ENCODE results near the gene KRT84. TPM values are rescaled to one million over a fixed set of nuclear protein-coding genes. Genes with fewer than 3 reads are reported as not detected.

The KRT84 gene
- total RNA-seq, 1 donor from 2014 or later = not detected

- peaks cover 24% of the 10 kb centered on the region for H3K27me3 Mint-ChIP-seq (ENCODE audit: unreplicated experiment)
- no peak overlapping the region for H3K27ac Mint-ChIP-seq (ENCODE audit: unreplicated experiment)
- TF ChIP-seq CTCF (IDR thresholded peaks at IDR 0.05) = no peak
- no peak for DNase-seq (ENCODE audit: extremely low spot score, unreplicated experiment)
- no peak overlapping the region for H3K4me3 Mint-ChIP-seq (ENCODE audit: unreplicated experiment)
- peaks cover 11% of the 10 kb centered on the region for H3K4me1 Mint-ChIP-seq (ENCODE audit: unreplicated experiment)
- no peaks in the 10 kb centered on the region for H3K36me3 Mint-ChIP-seq (ENCODE audit: unreplicated experiment)
- H3K9me3 Mint-ChIP-seq (ENCODE audit: unreplicated experiment) = no peaks in the 10 kb centered on the region
Observed at GRCh38 chr12:52416795-52417194, 31.3 kb upstream of the KRT84 start.

GRCh38 chr12:52415870-52416750 lies 30.7 kb upstream of the KRT84 start:
- TF ChIP-seq CTCF (IDR thresholded peaks at IDR 0.05) = no peak
- Mint-ChIP-seq H3K27ac (ENCODE audit: unreplicated experiment) (no peak overlapping the region), H3K27me3 (ENCODE audit: unreplicated experiment) (peaks cover 17% of the 10 kb centered on the region), H3K36me3 (ENCODE audit: unreplicated experiment) (no peaks in the 10 kb centered on the region), H3K4me3 (ENCODE audit: unreplicated experiment) (no peak overlapping the region), H3K4me1 (ENCODE audit: unreplicated experiment) (peaks cover 11% of the 10 kb centered on the region), H3K9me3 (ENCODE audit: unreplicated experiment) (no peaks in the 10 kb centered on the region)
- DNase-seq (ENCODE audit: extremely low spot score, unreplicated experiment) = no peak

- no peaks in the 10 kb centered on the region for H3K9me3 Mint-ChIP-seq (ENCODE audit: unreplicated experiment)
- H3K27ac Mint-ChIP-seq (ENCODE audit: unreplicated experiment) = no peak overlapping the region
- peaks cover 10% of the 10 kb centered on the region for H3K27me3 Mint-ChIP-seq (ENCODE audit: unreplicated experiment)
- no peak overlapping the region for H3K4me3 Mint-ChIP-seq (ENCODE audit: unreplicated experiment)
- H3K36me3 Mint-ChIP-seq (ENCODE audit: unreplicated experiment) = no peaks in the 10 kb centered on the region
- H3K4me1 Mint-ChIP-seq (ENCODE audit: unreplicated experiment) = peaks cover 11% of the 10 kb centered on the region
- DNase-seq (ENCODE audit: extremely low spot score, unreplicated experiment) = no peak
- no peak for TF ChIP-seq CTCF (IDR thresholded peaks at IDR 0.05)
Observed at GRCh38 chr12:52414936-52415335, 29.5 kb upstream of the KRT84 start.

GRCh38 chr12:52413782-52414345 lies 28.4 kb upstream of the KRT84 start:
- TF ChIP-seq CTCF (IDR thresholded peaks at IDR 0.05) = no peak
- Mint-ChIP-seq H3K27me3 (ENCODE audit: unreplicated experiment) (peaks cover 6% of the 10 kb centered on the region), H3K27ac (ENCODE audit: unreplicated experiment) (no peak overlapping the region), H3K4me1 (ENCODE audit: unreplicated experiment) (peaks cover 8% of the 10 kb centered on the region), H3K9me3 (ENCODE audit: unreplicated experiment) (no peaks in the 10 kb centered on the region), H3K36me3 (ENCODE audit: unreplicated experiment) (no peaks in the 10 kb centered on the region), H3K4me3 (ENCODE audit: unreplicated experiment) (no peak overlapping the region)
- no peak for DNase-seq (ENCODE audit: extremely low spot score, unreplicated experiment)

- TF ChIP-seq CTCF (IDR thresholded peaks at IDR 0.05) = no peak
- Mint-ChIP-seq H3K36me3 (ENCODE audit: unreplicated experiment) (no peaks in the 10 kb centered on the region), H3K4me1 (ENCODE audit: unreplicated experiment) (peaks cover 8% of the 10 kb centered on the region), H3K27ac (ENCODE audit: unreplicated experiment) (no peak overlapping the region), H3K27me3 (ENCODE audit: unreplicated experiment) (peaks cover 12% of the 10 kb centered on the region), H3K9me3 (ENCODE audit: unreplicated experiment) (no peaks in the 10 kb centered on the region), H3K4me3 (ENCODE audit: unreplicated experiment) (no peak overlapping the region)
- DNase-seq (ENCODE audit: extremely low spot score, unreplicated experiment) = no peak
Observed at GRCh38 chr12:52413202-52413601, 27.8 kb upstream of the KRT84 start.
